HepG2 (cell line): ENCODE results near the gene INHBB. TPM values are rescaled to one million over a fixed set of nuclear protein-coding genes. Genes with fewer than 3 reads are reported as not detected.

Source experiments
- ATAC-seq: fragments of 200-7000 bp; cut with Tn5 transposase; 3 replicates; pipeline ENCODE4 v1.9.1; 2020; ENCODE audit warnings: mild to moderate bottlenecking, moderate library complexity
- BruUV-seq: library from RNA; stranded (reverse); fragments of 400-500 nt; replicated peaks from 2 replicates; lab custom pipeline; 2021; lab: Mats Ljungman, UMichigan
- CTCF ChIA-PET: fragments of 300-600 bp; formaldehyde crosslinking; extraction: SDS; loops from one replicate; lab custom pipeline; 2021; ENCODE audit warnings: low total read pairs, inconsistent platforms, low intra/inter-chr PET ratio; lab: Yijun Ruan, JAX
- POLR2A ChIA-PET: fragments of 350-600 bp; sonication (Branson Sonifier 250); formaldehyde crosslinking; loops from one replicate; lab custom pipeline; 2020; ENCODE audit warnings: antibody characterized with exemption, inconsistent platforms; lab: Yijun Ruan, JAX
- DNase-seq: peaks from one replicate; pipeline ENCODE4 v3.0.0-alpha.2; 2015; ENCODE audit warnings: low spot score
- FAIRE-seq: peaks from 3 replicates; lab custom pipeline; 2011; peaks lifted over from hg19 to GRCh38; lab: Jason Lieb, UNC
- H2AFZ ChIP-seq: one replicate; pipeline ENCODE4 v1.6.1; 2011; ENCODE audit warnings: low read length, inconsistent platforms
- H3K27ac ChIP-seq: fragments of 300-600 bp; 3 replicates; pipeline ENCODE4 v1.8.0; 2011; ENCODE audit warnings: mixed run types, mild to moderate bottlenecking, mixed read lengths, low read length, inconsistent platforms; ENCODE audit not compliant: insufficient read depth; ENCODE audit errors: extremely low read length
- H3K27me3 ChIP-seq, 2 experiments: fragments of 200-600 bp in 1 of 2; 2 replicates in 1 of 2; 3 replicates in 1 of 2; pipeline versions ENCODE4 v1.6.0 to v1.8.0; 2011; ENCODE audit warnings: low read length in 2 of 2, mild to moderate bottlenecking in 2 of 2, moderate library complexity in 2 of 2, inconsistent platforms in 1 of 2; ENCODE audit not compliant: insufficient read depth in 2 of 2, control insufficient read depth in 1 of 2
- H3K36me3 ChIP-seq, 2 experiments: fragments of 200-600 bp in 1 of 2; replicated peaks in 1 of 2; 2 replicates in 1 of 2; 3 replicates in 1 of 2; pipeline versions ENCODE4 v1.5.1 to v1.8.0; 2011; ENCODE audit warnings: low read length in 2 of 2, inconsistent platforms in 1 of 2; ENCODE audit not compliant: insufficient read depth in 2 of 2, control insufficient read depth in 1 of 2
- H3K4me1 ChIP-seq: 2 replicates; pipeline ENCODE4 v1.5.1; 2012; ENCODE audit warnings: low read length, inconsistent platforms; ENCODE audit not compliant: insufficient read depth
- H3K4me2 ChIP-seq: 2 replicates; pipeline ENCODE4 v1.6.0; 2011; ENCODE audit warnings: low read depth, low read length, inconsistent platforms
- H3K4me3 ChIP-seq, 3 experiments: fragments of 200-600 bp in 1 of 3; sonication (generic), shearing (Covaris generic) in 1 of 3; replicated peaks in 1 of 3; 2 replicates each; pipeline ENCODE4 v1.5.1; 2011 to 2016; ENCODE audit warnings: low read length in 3 of 3, inconsistent platforms in 2 of 3, low read depth in 2 of 3, mild to moderate bottlenecking in 2 of 3, control low read depth in 1 of 3, mixed read lengths in 1 of 3; ENCODE audit not compliant: insufficient read depth in 1 of 3
- H3K79me2 ChIP-seq: one replicate; pipeline ENCODE4 v1.6.1; 2011; ENCODE audit warnings: low read length, inconsistent platforms; ENCODE audit not compliant: insufficient read depth
- H3K9ac ChIP-seq: 2 replicates; pipeline ENCODE4 v1.6.0; 2011; ENCODE audit warnings: mild to moderate bottlenecking, low read depth, low read length, inconsistent platforms; ENCODE audit not compliant: insufficient read depth
- H3K9me3 ChIP-seq: 2 replicates; pipeline ENCODE4 v1.5.1; 2012; ENCODE audit warnings: mild to moderate bottlenecking, low read length
- H4K20me1 ChIP-seq: 2 replicates; pipeline ENCODE4 v1.6.0; 2011; ENCODE audit warnings: inconsistent platforms, mild to moderate bottlenecking, low read length, moderate library complexity; ENCODE audit not compliant: insufficient read depth
- CBX2 ChIP-seq, 2 experiments: fragments of 200-600 bp in 1 of 2; sonication (generic); formaldehyde crosslinking in 1 of 2; IDR thresholded peaks; 2 replicates each; pipeline versions ENCODE4 v1.7.0 to v1.8.1; 2018 to 2022; ENCODE audit warnings: low read depth in 2 of 2, low read length in 1 of 2, mild to moderate bottlenecking in 1 of 2, missing genetic modification reagents in 1 of 2
- UBTF ChIP-seq: sonication (generic); formaldehyde crosslinking; IDR thresholded peaks from 2 replicates; pipeline ENCODE4 v1.4.0; 2020; ENCODE audit warnings: mild to moderate bottlenecking, missing genetic modification reagents
- ZBTB49 ChIP-seq: sonication (generic); formaldehyde crosslinking; IDR thresholded peaks from 2 replicates; pipeline ENCODE4 v1.4.0; 2020; ENCODE audit warnings: missing genetic modification reagents, borderline replicate concordance
- ZNF605 ChIP-seq: sonication (generic); formaldehyde crosslinking; IDR thresholded peaks from 2 replicates; pipeline ENCODE4 v1.8.0; 2022; ENCODE audit warnings: mild to moderate bottlenecking, missing genetic modification reagents
- WGBS: methylation state at CpG from one replicate; pipeline ENCODE4 v1.1.6; 2017; ENCODE audit warnings: low lambda C conversion rate; 5-methylcytosine and 5-hydroxymethylcytosine counted together
- in situ Hi-C: cut with HindIII; loops from 2 replicates; pipeline ENCODE4 v1.10.0; 2017; ENCODE audit warnings: low pct_unique_long_range_greater_than_20kb; ENCODE audit not compliant: extremely low pct_ligation_motif_present
- intact Hi-C: fragments of 100-400 bp; cut with micrococcal nuclease; formaldehyde crosslinking; loops from one replicate; pipeline ENCODE4 v1.10.0; 2022; ENCODE audit not compliant: unreplicated experiment
- polyA plus RNA-seq, 8 experiments: library from polyadenylated mRNA; depleted of rRNA in 3 of 8; stranded (reverse) in 7 of 8; unstranded in 1 of 8; fragments of >200 nt; fragmentation: Illumina TruSeq in 4 of 8; extraction: Trizol in 4 of 8; gene quantifications; 2 replicates each; pipeline versions ENCODE4 v1.2.1 to v1.2.3, GENCODE V29; 2011 to 2016; ENCODE audit warnings: low read depth in 4 of 8, missing spikeins in 1 of 8, mixed read lengths in 1 of 8; ENCODE audit not compliant: insufficient read depth in 1 of 8
- total RNA-seq, 5 experiments: library from RNA; depleted of rRNA; stranded (reverse); fragments of >200 nt; fragmentation: Illumina TruSeq; extraction: Trizol; gene quantifications; 2 replicates each; pipeline ENCODE4 v1.2.3, GENCODE V29; 2016; ENCODE audit warnings: low read depth in 1 of 5

INHBB gene
- total and polyA plus RNA-seq, 2 of the 13 experiments (the other 11 are each of a cell fraction or from before 2014, with no cell fraction given), result 0.20 to 1.7 TPM

DNA sequence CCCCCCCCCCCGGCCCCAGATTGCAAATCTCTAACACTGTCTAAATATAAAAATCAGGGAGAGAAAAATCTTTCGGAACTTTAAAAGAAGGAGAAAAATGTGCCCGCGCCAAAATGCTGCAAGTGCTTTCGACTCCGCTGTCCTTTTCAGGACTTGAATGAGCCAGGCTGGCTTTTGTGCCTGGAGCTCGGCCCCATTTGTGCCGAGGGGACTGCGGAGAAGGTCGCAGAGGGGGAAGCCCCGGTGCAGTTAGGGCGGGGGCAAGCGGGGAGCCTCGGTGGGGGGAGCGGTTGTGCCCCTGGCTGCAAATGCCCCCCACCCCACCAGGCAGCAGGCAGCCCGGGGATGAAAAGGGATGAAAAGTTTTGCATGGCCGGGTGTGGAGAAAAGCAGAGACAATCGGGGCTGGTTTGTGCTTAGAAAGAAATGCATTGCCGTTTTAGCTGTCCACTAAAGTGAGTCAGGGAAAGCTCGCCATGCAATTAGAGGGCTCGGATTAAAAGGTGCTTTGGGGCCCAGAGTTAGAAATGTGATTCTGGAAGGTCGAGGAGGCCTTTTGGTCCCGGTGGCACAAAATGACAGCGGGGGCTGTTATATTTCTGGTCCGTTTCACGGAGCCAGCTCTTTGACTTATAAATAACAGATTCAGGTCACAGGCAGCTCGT is 1.6 kb downstream of the INHBB start:
- H3K4me3 ChIP-seq, result no peak overlapping the region
- 0 out of 2 replicates have a peak overlapping the region, but pooled peaks have one; percentile 10 for H3K4me2 ChIP-seq

More for the DNA sequence above, 1.6 kb downstream of the INHBB start:
- peaks cover 17 to 82% of the 10 kb centered on the region in 2 experiments; a peak in 4 of 5 replicates for H3K27me3 ChIP-seq
- no peak overlapping the region for H3K27ac ChIP-seq
- peaks cover 8% of the 10 kb centered on the region; the same call in 1 of the 2 replicates for H4K20me1 ChIP-seq
- H3K9ac ChIP-seq, result no peak overlapping the region
- ChIA-PET POLR2A (interaction anchor here (0.6 to 1.8 kb wide), 5 partner anchors 32 to 266 kb away, joined by 3 to 9 read pairs (median 4); no protein-coding TSS in a partner anchor), CTCF (no interaction called here)
- intact Hi-C loops, result loop anchor here (1.0 kb wide), 1 partner anchor 90 kb away; no protein-coding TSS in a partner anchor
- ATAC-seq (no peak), FAIRE-seq (no peak), DNase-seq (no peak)
- no peak for TF ChIP-seq ZBTB49 (CRISPR knock-in tag)
- TF ChIP-seq UBTF, result 0 out of 2 replicates have a peak, but pooled peaks have one; percentile 12
- 0 out of 2 replicates have a peak, but pooled peaks have one; percentile 57 for TF ChIP-seq CBX2 (IDR thresholded peaks at IDR 0.05; ENCODE audit: low read depth, low read length)
- no peak for TF ChIP-seq CBX2 (CRISPR knock-in tag; IDR thresholded peaks at IDR 0.05; ENCODE audit: low read depth)
- peak; percentile 22; the same call in 1 of the 2 replicates for TF ChIP-seq ZNF605
- H3K9me3 ChIP-seq, result no peaks in the 10 kb centered on the region
- H3K4me1 ChIP-seq, result peaks cover 37% of the 10 kb centered on the region
- BruUV-seq, result no TSS peak
- 8% methylated on average over 27 of the region's 27 CpGs for WGBS
- no peaks in the 10 kb centered on the region for H3K79me2 ChIP-seq
- no peak overlapping the region for H2AFZ ChIP-seq
- in situ Hi-C loops, result loop anchor here (5.0 to 10.0 kb wide), 2 partner anchors 50 to 167 kb away; no protein-coding TSS in a partner anchor
- no peaks in the 10 kb centered on the region for H3K36me3 ChIP-seq
